HEK293 (cell line): ENCODE results near the gene MYL12A.

Experiments
- CTCF ChIP-seq: fragments of 450-650 bp; formaldehyde crosslinking; IDR thresholded peaks from 2 replicates; pipeline ENCODE4 v1.5.1; 2016; ENCODE audit warnings: missing biosample characterization, missing genetic modification characterization
- MZF1 ChIP-seq: fragments of 450-650 bp; formaldehyde crosslinking; IDR thresholded peaks from 2 replicates; pipeline ENCODE4 v1.5.1; 2017; ENCODE audit warnings: missing biosample characterization, missing genetic modification characterization, borderline replicate concordance
- REST ChIP-seq: fragments of 450-650 bp; formaldehyde crosslinking; IDR thresholded peaks from 2 replicates; pipeline ENCODE4 v1.5.1; 2016; ENCODE audit warnings: missing biosample characterization, missing genetic modification characterization
- SETDB1 ChIP-seq: IDR thresholded peaks from one replicate; pipeline ENCODE4 v1.6.1; 2017; ENCODE audit warnings: mild to moderate bottlenecking, low read length, moderate library complexity, mixed read lengths; ENCODE audit not compliant: insufficient read length
- TCF7L2 ChIP-seq: IDR thresholded peaks from 2 replicates; pipeline ENCODE4 v1.6.1; 2011; ENCODE audit warnings: low read depth, mild to moderate bottlenecking, inconsistent platforms, low read length, moderate library complexity, borderline replicate concordance
- YY1 ChIP-seq: fragments of 450-650 bp; formaldehyde crosslinking; IDR thresholded peaks from 2 replicates; pipeline ENCODE4 v1.5.1; 2018; ENCODE audit warnings: missing biosample characterization, missing genetic modification characterization
- ZBTB1 ChIP-seq: fragments of 450-650 bp; formaldehyde crosslinking; IDR thresholded peaks from 2 replicates; pipeline ENCODE4 v1.5.1; 2016; ENCODE audit warnings: missing biosample characterization, missing genetic modification characterization
- ZBTB10 ChIP-seq: fragments of 450-650 bp; formaldehyde crosslinking; IDR thresholded peaks from 2 replicates; pipeline ENCODE4 v1.5.1; 2016; ENCODE audit warnings: missing biosample characterization, missing genetic modification characterization
- ZBTB8A ChIP-seq: fragments of 450-650 bp; formaldehyde crosslinking; IDR thresholded peaks from 2 replicates; pipeline ENCODE4 v1.5.1; 2016; ENCODE audit warnings: missing biosample characterization, missing genetic modification characterization
- ZNF155 ChIP-seq: fragments of 450-650 bp; formaldehyde crosslinking; IDR thresholded peaks from 2 replicates; pipeline ENCODE4 v1.5.1; 2016; ENCODE audit warnings: missing biosample characterization, missing genetic modification characterization
- ZNF362 ChIP-seq: fragments of 450-650 bp; formaldehyde crosslinking; IDR thresholded peaks from 2 replicates; pipeline ENCODE4 v1.5.1; 2016; ENCODE audit warnings: missing biosample characterization, missing genetic modification characterization
- ZNF777 ChIP-seq: fragments of 450-650 bp; formaldehyde crosslinking; IDR thresholded peaks from 2 replicates; pipeline ENCODE4 v1.5.1; 2017; ENCODE audit warnings: missing biosample characterization, missing genetic modification characterization, borderline replicate concordance

- no peak for TF ChIP-seq CTCF (tag by site-specific recombination)
- TF ChIP-seq ZBTB10: no peak
- TF ChIP-seq YY1 (tag by site-specific recombination): no peak
- TF ChIP-seq ZNF362 (tag by site-specific recombination): no peak
- no peak for TF ChIP-seq TCF7L2
- no peak for TF ChIP-seq MZF1 (tag by site-specific recombination)
- TF ChIP-seq ZBTB1 (tag by site-specific recombination): no peak
- TF ChIP-seq ZNF155 (tag by site-specific recombination): no peak
- TF ChIP-seq SETDB1: no peak
- TF ChIP-seq ZBTB8A (tag by site-specific recombination): no peak
- TF ChIP-seq ZNF777 (tag by site-specific recombination): no peak
- no peak for TF ChIP-seq REST (tag by site-specific recombination)
Observed at GRCh38 chr18:3207565-3207964, 40.0 kb upstream of the MYL12A start.
